CD14-positive monocyte (primary cell): ENCODE measurements around the gene CTCF. TPM values are rescaled to one million over a fixed set of nuclear protein-coding genes. Genes with fewer than 3 reads are reported as not detected.

Source experiments
- DNase-seq, 3 donors: peaks; one replicate each; pipeline ENCODE4 v3.0.0-alpha.2; 2011 to 2022
- H2AFZ ChIP-seq: 2 replicates; pipeline ENCODE4 v1.6.0; 2012; ENCODE audit warnings: mild to moderate bottlenecking, low read depth, low read length, inconsistent platforms; ENCODE audit not compliant: insufficient read depth, poor library complexity, severe bottlenecking
- H3K27ac ChIP-seq, 2 donors: 1 replicate in 1 of 2; 2 replicates in 1 of 2; pipeline ENCODE4 v1.5.1; 2012 to 2013; ENCODE audit warnings: low read length in 2 of 2, control low read depth in 1 of 2, inconsistent platforms in 1 of 2, low read depth in 1 of 2, mild to moderate bottlenecking in 1 of 2
- H3K27me3 ChIP-seq, 2 donors: one replicate each; pipeline versions ENCODE4 v1.6.0 to v1.6.1; 2011 to 2013; ENCODE audit warnings: low read length in 2 of 2; ENCODE audit not compliant: control insufficient read depth in 2 of 2, insufficient read depth in 2 of 2
- H3K36me3 ChIP-seq, 2 donors: replicated peaks in 1 of 2; 1 replicate in 1 of 2; 2 replicates in 1 of 2; pipeline versions ENCODE4 v1.5.1 to v1.6.1; 2012 to 2013; ENCODE audit warnings: low read length in 2 of 2, control low read depth in 1 of 2, inconsistent platforms in 1 of 2, mild to moderate bottlenecking in 1 of 2; ENCODE audit not compliant: insufficient read depth in 2 of 2, control insufficient read depth in 1 of 2
- H3K4me1 ChIP-seq, 2 donors: 1 replicate in 1 of 2; 2 replicates in 1 of 2; pipeline versions ENCODE4 v1.5.1 to v1.6.1; 2012 to 2013; ENCODE audit warnings: low read length in 2 of 2, control low read depth in 1 of 2, inconsistent platforms in 1 of 2, mild to moderate bottlenecking in 1 of 2, moderate library complexity in 1 of 2; ENCODE audit not compliant: insufficient read depth in 2 of 2, control insufficient read depth in 1 of 2
- H3K4me2 ChIP-seq: replicated peaks from 2 replicates; pipeline ENCODE3; 2012; ENCODE audit warnings: low read length, moderate library complexity, mild to moderate bottlenecking; ENCODE audit not compliant: poor library complexity, severe bottlenecking; ENCODE audit errors: extremely low read depth
- H3K4me3 ChIP-seq, 3 experiments: fragments of 200-600 bp in 1 of 3; sonication (generic) in 1 of 3; replicated peaks in 1 of 3; 1 replicate in 2 of 3; 2 replicates in 1 of 3; pipeline ENCODE4 v1.5.1; 2011 to 2013; ENCODE audit warnings: low read length in 3 of 3, mild to moderate bottlenecking in 3 of 3, control low read depth in 2 of 3, low read depth in 2 of 3, inconsistent platforms in 1 of 3, moderate library complexity in 1 of 3
- H3K79me2 ChIP-seq: 2 replicates; pipeline ENCODE4 v1.6.0; 2012; ENCODE audit warnings: mild to moderate bottlenecking, control low read depth, inconsistent platforms, low read length, moderate library complexity; ENCODE audit not compliant: insufficient read depth
- H3K9ac ChIP-seq: 2 replicates; pipeline ENCODE4 v1.6.0; 2017; ENCODE audit warnings: low read length, mild to moderate bottlenecking; ENCODE audit not compliant: insufficient read depth, poor library complexity, severe bottlenecking
- H3K9me3 ChIP-seq, 2 donors: replicated peaks in 1 of 2; 1 replicate in 1 of 2; 2 replicates in 1 of 2; pipeline versions ENCODE4 v1.5.1 to v1.6.1; 2012 to 2013; ENCODE audit warnings: low read length in 2 of 2, control low read depth in 1 of 2; ENCODE audit not compliant: control insufficient read depth in 1 of 2, insufficient read depth in 1 of 2
- H4K20me1 ChIP-seq: 2 replicates; pipeline ENCODE4 v1.6.0; 2012; ENCODE audit warnings: mild to moderate bottlenecking, low read length, control low read depth, moderate library complexity; ENCODE audit not compliant: insufficient read depth
- H3K27ac Mint-ChIP-seq, 7 donors: one replicate each; pipeline ENCODE4 v1.8.0; 2020; ENCODE audit warnings: mild to moderate bottlenecking in 7 of 7, mixed read lengths in 7 of 7, moderate library complexity in 6 of 7, inconsistent platforms in 2 of 7
- H3K27me3 Mint-ChIP-seq, 3 donors: one replicate each; pipeline ENCODE4 v1.8.0; 2021 to 2022; ENCODE audit warnings: low read depth in 3 of 3, mild to moderate bottlenecking in 3 of 3, mixed read lengths in 3 of 3, moderate library complexity in 3 of 3, inconsistent platforms in 1 of 3
- H3K36me3 Mint-ChIP-seq, 2 donors: one replicate each; pipeline ENCODE4 v1.8.0; 2020; ENCODE audit warnings: mixed read lengths in 2 of 2, inconsistent platforms in 1 of 2, mild to moderate bottlenecking in 1 of 2
- H3K4me1 Mint-ChIP-seq: one replicate; pipeline ENCODE4 v1.8.0; 2020; ENCODE audit warnings: mild to moderate bottlenecking, mixed read lengths
- H3K4me3 Mint-ChIP-seq, 2 donors: one replicate each; pipeline ENCODE4 v1.8.0; 2020; ENCODE audit warnings: mild to moderate bottlenecking in 2 of 2, mixed read lengths in 2 of 2, moderate library complexity in 1 of 2
- H3K9me3 Mint-ChIP-seq, 7 donors: one replicate each; pipeline ENCODE4 v1.8.0; 2020 to 2022; ENCODE audit warnings: mixed read lengths in 7 of 7, mild to moderate bottlenecking in 6 of 7, moderate library complexity in 6 of 7, inconsistent platforms in 2 of 7
- CTCF ChIP-seq: fragments of 200-600 bp; IDR thresholded peaks from one replicate; pipeline ENCODE4 v1.8.0; 2022; ENCODE audit warnings: antibody characterized with exemption, mild to moderate bottlenecking
- WGBS: methylation state at CpG from one replicate; pipeline ENCODE4 v1.1.5; 2013; ENCODE audit warnings: missing lambda C conversion rate; ENCODE audit not compliant: insufficient coverage; 5-methylcytosine and 5-hydroxymethylcytosine counted together
- intact Hi-C, 2 donors: fragments of 100-400 bp; cut with micrococcal nuclease; formaldehyde crosslinking; loops; one replicate each; pipeline versions ENCODE4 v1.15.0 to v1.15.1; 2023
- polyA plus RNA-seq, 3 donors: library from polyadenylated mRNA; depleted of rRNA in 1 of 3; unstranded in 2 of 3; stranded (reverse) in 1 of 3; fragments of 300-500 nt in 2 of 3; fragments of >200 nt in 1 of 3; fragmentation: Illumina TruSeq in 2 of 3; gene quantifications; 1 replicate in 2 of 3; 2 replicates in 1 of 3; pipeline ENCODE4 v1.2.3, GENCODE V29; 2012 to 2021

Gene CTCF
- polyA plus RNA-seq, 3 donors: 8.4 to 29.9 (median 17.7) TPM

- peaks cover 21% of the 10 kb centered on the region for H3K4me1 Mint-ChIP-seq
- Histone ChIP-seq H3K27me3 (peaks cover 0 to 5% of the 10 kb centered on the region in 2 donors), H2AFZ (no peak overlapping the region), H3K27ac (no peak overlapping the region), H3K79me2 (peaks cover 8% of the 10 kb centered on the region), H3K9me3 (no peaks in the 10 kb centered on the region), H4K20me1 (no peaks in the 10 kb centered on the region), H3K4me1 (peaks cover 20 to 27% of the 10 kb centered on the region in 2 donors), H3K36me3 (peaks cover 0 to 4% of the 10 kb centered on the region in 2 donors), H3K4me2 (no peak overlapping the region), H3K4me3 (no peak overlapping the region), H3K9ac (no peak overlapping the region)
- intact Hi-C loops: loop anchor here in 1 of 2 donors (5.0 kb wide), 1 partner anchor 110 kb away; no protein-coding TSS in a partner anchor
- H3K36me3 Mint-ChIP-seq: peaks cover 7 to 18% of the 10 kb centered on the region in 2 donors
- DNase-seq: peak in 1 of 3 donors; percentile 3
- TF ChIP-seq CTCF: no peak
- WGBS: 95% methylated on average over 10 of the region's 16 CpGs
- no peaks in the 10 kb centered on the region for H3K9me3 Mint-ChIP-seq
- no peak overlapping the region for H3K4me3 Mint-ChIP-seq
- peaks cover 10 to 11% (median 11%) of the 10 kb centered on the region in 3 donors for H3K27me3 Mint-ChIP-seq
- no peak overlapping the region for H3K27ac Mint-ChIP-seq
Observed at GRCh38 chr16:67657017-67657608, 94.8 kb downstream of the CTCF start.

GRCh38 chr16:67657751-67658518, 95.6 kb downstream of the CTCF start:
- Histone ChIP-seq H3K9ac (no peak overlapping the region), H3K4me1 (peaks cover 20 to 27% of the 10 kb centered on the region in 2 donors), H3K9me3 (no peaks in the 10 kb centered on the region), H3K4me3 (no peak overlapping the region), H3K36me3 (peaks cover 0 to 4% of the 10 kb centered on the region in 2 donors), H3K27me3 (peaks cover 0 to 5% of the 10 kb centered on the region in 2 donors), H2AFZ (no peak overlapping the region), H4K20me1 (no peaks in the 10 kb centered on the region), H3K79me2 (peaks cover 8% of the 10 kb centered on the region), H3K4me2 (no peak overlapping the region), H3K27ac (no peak overlapping the region)
- Mint-ChIP-seq H3K4me3 (no peak overlapping the region), H3K36me3 (peaks cover 8 to 18% of the 10 kb centered on the region in 2 donors), H3K27me3 (peaks cover 8 to 11% (median 11%) of the 10 kb centered on the region in 3 donors), H3K27ac (peak overlapping the region in 1 of 7 donors; percentile 66), H3K4me1 (peaks cover 21% of the 10 kb centered on the region), H3K9me3 (no peaks in the 10 kb centered on the region)
- WGBS: 96% methylated on average over 15 of the region's 18 CpGs
- intact Hi-C loops: loop anchor here in 1 of 2 donors (5.0 kb wide), 1 partner anchor 111 kb away; no protein-coding TSS in a partner anchor
- DNase-seq: peak in 1 of 3 donors; percentile 7
- no peak for TF ChIP-seq CTCF
